Islet of Langerhans (tissue), 1 donor: ENCODE data around the gene SDCCAG8.

Experiments used
- FAIRE-seq: peaks from one replicate; lab custom pipeline; 2011; peaks lifted over from hg19 to GRCh38; lab: Jason Lieb, UNC

SDCCAG8 gene

DNA sequence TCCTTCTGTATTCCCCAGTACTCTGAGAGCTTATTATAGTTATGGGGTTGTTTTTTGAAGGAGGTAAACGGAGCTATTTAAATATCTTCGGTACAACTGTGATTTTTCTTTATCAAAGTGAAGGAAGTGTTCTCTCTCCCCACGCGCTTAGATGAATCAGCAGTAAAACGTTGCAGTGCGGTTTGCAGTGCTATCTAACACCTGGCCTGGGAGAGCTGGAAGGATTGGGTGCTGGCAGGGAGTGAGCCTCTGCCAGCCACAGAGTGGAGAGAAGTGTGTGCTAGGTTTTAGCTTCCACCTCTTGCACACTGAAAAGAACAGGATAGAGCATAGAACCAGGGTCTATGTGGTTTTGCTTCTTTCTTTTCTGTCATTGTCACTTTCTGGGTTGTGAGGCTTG is 165.9 kb downstream of the SDCCAG8 start:
- FAIRE-seq: no peak

DNA sequence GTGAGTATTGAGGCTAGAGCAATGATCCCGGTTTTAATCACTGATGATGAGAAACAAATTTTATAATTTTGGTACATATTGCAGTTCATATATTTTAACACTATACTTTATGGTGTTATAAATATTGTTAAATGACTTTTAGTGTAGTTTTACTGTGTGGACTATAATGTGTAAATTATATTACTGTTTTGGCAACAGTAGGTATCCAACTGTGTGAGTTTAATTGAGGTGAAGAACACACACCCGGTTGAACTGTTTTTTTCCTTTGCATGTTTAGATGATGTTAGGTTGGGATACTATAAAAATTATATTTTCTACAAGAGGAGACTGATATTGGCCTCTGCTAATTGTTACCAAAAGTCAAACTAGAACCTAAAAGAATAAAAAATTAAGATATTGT is 166.5 kb downstream of the SDCCAG8 start:
- peak; percentile 75 for FAIRE-seq

DNA sequence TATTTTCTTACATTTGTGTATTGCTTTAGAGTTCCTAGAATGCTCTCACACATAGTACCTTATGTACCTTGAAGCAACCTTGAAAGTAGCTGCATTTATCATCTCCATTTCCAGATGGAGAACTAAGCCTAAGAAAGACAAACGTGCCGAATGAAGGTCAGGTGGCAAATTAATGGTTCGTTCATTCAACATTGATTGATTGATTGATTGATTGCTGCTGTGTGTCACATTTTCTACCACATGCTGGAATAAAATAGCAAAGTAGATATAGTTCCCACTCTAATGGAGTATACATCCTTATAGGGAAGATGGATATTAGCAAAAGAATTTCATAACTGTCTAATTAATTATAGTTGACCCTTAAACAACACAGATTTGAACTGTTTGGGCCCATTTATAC is 172.2 kb downstream of the SDCCAG8 start:
- FAIRE-seq: no peak

DNA sequence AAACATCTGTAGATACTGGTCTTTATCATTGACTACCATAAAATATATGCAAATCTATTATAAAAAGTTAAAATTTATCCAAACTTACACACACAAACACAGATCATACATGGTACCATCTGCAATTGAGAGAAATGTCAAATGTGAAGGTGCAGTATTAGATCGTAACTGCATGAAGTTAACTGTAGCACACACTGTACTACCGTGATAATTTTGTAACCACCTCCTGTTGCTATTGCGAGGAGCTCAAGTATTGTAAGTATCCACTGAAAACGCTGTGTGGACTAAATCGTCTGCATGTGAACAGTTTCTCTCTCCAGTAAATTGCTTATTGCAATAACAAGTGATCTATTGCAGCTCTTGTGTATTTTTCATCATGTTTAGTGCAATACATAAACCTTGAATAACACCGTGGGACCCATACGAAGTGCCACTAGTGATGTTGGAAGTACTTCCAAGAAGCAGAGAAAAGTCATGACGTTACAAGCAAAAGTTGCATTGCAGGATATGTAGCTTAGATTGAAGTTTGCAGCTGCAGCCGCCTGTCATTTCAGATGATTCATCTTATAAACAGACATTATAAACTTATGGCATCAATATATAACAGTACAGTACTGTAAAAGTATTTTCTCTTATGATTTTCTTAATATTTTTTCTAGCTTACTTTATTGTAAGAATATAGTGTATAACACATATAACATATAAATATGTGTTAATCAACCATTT is 172.9 kb downstream of the SDCCAG8 start:
- no peak for FAIRE-seq

DNA sequence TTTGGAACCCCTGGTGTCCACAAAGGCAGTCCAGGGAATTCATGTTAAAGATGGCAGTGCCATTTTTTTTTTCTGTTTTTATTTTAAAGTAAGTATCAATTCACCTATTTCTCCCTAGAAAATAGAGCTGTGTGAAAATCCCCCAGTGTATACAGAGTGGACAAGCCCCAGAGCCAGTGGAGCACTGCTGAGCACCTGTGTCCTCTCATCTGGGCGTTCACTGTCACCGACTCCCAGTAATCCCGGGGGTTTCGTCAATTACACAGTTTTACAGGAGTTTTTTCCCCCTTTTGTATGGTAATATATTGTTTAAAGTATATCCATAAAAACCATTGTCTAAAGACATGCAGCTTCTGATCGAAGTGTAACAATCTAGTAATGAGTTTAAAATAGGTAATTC is 175.8 kb downstream of the SDCCAG8 start:
- FAIRE-seq: no peak

DNA sequence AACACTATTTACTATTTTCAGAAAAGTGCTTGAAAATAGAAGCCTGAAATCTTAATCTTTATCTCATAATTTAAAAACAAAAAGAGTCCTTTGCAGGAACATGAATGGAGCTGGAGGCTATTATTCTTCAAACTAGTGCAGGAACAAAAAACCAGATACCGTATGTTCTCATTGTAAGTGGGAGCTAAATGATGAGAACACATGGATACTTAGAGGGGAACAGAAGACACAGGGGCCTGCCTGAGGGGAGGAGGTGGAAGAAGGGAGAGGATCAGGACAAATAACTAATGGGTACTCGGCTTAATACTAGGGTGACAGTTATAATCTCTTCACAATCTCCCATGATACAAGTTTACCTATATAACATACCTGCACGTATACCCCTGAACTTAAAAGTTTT is 176.3 kb downstream of the SDCCAG8 start:
- no peak for FAIRE-seq

DNA sequence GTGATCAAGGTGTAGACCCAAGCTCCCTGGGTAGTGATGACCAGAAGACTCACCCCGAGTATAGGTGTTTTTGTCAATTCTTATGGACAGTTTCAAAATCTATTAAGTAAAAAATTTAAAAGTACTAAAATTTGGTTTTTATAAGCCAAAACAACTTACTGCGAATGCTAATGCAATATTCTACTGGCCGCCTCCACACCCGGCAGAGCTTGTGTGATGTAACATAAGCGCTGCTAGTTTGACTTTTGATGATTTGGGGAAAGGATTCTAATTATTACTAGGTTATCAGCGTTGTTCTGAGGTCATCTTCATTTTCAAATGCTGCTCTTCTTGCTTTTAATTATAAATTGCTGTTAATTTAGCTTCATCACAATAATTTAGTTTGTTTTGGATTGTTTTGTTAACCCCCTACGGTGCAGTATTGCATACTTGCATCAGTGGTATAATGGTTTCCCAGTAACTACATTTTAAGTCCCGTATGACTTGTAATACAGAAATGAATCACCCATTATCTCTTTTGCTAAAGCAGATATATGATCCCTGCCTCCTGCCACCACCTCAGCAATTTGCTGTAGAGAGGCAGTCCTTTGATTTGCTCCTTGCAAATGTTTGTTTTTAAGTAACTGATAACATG is 178.0 kb downstream of the SDCCAG8 start:
- FAIRE-seq: no peak

DNA sequence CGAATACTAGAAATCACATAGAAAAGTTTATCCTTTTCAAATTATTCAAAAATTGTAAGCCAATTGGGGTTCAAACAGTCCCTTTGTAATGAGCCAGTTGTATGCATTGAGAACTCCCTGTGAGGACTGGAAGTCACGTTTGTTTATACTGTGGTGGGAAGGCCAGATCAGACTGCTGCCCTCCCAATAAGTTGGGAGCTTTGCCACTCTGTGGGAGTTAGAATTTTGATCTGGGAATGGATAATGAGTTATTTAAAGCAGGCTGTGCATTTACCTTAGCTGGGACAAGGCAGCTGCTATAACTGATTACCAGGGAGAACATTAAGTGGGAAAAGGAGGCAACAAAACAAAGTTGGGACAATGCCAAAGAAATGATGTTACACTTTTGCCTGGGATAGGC is 178.8 kb downstream of the SDCCAG8 start:
- FAIRE-seq: no peak

DNA sequence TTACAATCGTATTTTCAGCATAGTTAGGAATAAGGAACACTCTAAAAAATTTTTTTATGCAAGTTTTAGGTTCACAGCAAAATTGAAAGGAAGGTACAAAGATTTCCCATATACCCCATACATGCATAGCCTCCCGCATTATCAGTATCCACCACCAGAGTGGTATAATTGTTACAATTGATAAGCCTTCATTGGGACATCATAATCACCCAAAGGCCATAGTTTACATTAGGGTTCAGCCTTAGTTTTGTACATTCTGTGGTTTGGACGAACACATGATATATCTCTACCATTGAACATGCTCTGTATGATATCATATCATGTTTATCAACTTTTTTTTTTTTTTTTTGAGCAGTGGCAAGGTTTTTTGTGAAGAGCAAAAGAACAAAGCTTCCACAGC is 180.0 kb downstream of the SDCCAG8 start:
- FAIRE-seq: no peak

DNA sequence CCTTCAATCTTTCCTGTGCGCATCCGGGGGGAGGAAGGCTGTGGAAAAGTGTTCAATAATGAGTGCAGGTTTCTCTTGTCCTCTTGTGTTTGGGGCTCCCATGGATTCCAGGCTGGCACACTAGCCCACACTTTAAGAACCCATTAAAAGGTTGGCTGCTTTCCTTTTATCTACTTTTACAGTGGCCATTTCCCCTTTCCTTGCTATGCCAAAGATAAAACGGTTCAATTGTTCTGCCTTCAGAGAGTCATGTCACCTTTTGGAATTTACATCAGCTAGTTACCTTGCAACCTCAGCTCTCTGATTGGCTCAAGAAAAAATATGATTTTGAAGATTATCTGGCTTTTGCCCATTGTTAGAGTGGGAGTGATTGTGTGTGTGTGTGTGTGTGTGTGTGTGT is 182.3 kb downstream of the SDCCAG8 start:
- FAIRE-seq: no peak

DNA sequence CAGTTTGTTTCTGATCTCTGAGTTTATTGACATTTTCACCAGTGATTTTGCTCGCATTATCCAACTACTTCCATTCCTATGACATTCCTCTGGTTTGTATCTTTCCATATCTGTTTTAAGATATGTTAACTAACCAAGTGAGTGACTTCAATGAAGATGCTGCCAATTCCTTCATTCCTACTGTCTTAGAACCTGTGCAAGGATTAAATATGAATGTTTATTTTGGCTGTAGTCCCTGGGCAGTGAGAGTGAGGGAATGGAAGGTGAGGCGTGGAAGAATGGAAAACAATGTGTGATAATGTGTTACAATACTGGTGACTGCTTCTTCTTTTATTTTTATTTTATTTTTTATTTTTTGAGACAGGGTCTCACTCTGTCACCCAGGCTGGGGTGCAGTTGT is 183.0 kb downstream of the SDCCAG8 start:
- no peak for FAIRE-seq

DNA sequence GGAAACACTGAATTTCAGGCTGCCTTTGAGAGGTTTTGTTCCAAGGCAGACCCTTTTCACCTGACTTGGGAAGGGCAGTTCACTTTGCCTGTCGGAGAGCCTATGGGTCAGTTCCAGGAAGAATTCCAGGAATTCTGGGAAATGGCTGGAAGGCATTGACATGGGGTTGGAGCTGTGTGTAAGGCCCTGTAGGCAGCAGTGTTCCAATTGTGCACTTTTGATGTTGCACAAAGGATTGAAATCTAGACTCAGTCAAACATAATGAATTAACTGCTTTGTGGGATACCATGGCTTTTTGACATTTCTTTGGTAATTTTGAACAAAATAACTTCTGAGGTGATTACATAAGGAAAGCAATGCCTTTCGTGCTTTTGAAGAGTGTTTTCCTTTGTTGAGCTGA is 184.6 kb downstream of the SDCCAG8 start:
- FAIRE-seq: no peak

DNA sequence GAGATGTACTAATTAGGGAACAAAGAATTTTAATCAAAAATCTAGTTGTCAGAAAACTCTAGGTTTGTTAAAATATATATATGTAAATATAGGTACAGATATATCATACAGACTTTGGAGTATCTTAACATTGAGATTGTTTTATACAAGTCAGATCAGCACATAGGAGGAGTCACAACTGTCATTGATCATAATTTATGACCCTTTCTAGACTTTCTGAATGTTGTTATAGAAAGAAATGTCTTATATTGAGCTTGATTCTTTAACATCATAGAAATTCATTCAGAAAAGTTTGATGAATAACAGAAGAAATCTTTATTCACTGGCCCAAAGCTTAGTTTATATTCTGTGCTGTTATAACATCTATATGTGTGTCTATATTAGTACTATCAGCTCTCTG is 185.8 kb downstream of the SDCCAG8 start:
- FAIRE-seq: no peak

DNA sequence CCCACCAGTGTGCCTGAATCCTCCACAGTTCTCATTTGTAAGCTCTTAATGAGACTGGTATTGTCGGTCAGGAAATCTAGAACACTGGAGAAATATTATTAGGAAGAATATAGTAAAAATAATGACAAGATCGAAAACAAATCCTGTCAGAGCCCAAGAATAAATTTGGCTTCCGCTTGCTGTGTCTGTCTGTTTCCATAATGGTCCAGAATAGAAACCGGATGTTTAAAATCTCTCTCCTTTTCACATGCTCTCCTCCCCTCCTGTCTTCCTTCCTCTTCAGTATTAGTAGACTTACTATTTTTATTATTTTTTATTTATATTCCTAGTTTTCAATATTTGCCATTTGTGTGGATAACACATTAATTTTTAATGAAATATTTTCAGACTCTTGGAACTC is 187.7 kb downstream of the SDCCAG8 start:
- FAIRE-seq: no peak

DNA sequence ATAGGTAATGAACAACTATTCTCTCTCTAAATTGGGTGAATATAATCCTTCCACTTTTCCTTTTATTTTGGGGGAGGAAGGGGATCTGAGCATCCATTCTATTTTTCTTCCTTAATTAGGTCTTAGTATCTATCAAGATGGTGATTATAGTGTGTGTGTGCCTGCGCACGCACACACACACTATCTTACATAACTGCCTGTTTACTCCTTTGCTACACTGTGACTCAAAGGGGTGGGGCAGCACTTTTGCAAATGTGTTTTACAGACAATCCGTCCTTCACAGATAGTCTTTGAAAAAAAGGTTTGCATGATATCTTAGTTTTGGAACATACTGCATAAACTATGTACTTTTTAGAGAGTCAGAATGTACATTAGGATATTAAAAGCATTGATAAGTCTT is 191.5 kb downstream of the SDCCAG8 start:
- no peak for FAIRE-seq

DNA sequence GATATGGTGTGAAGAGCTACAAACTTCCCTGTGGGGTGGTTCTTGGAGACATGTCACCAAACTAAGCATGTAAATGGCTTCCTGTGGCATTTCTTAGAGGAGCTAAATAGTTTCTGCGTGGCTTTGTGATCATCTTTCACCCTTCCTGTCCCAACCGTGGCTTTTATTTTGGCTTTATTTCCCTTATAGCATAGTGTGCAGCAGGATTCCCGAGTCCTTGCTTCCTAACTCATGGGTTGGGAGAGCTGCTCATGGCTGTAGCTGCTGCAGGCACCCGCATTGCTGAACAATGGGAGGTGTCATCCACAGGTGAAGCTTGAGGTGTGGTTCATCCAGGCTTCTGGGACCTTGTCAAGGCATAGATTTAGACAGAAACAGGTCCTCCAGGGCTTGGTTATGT is 192.0 kb downstream of the SDCCAG8 start:
- FAIRE-seq: no peak

DNA sequence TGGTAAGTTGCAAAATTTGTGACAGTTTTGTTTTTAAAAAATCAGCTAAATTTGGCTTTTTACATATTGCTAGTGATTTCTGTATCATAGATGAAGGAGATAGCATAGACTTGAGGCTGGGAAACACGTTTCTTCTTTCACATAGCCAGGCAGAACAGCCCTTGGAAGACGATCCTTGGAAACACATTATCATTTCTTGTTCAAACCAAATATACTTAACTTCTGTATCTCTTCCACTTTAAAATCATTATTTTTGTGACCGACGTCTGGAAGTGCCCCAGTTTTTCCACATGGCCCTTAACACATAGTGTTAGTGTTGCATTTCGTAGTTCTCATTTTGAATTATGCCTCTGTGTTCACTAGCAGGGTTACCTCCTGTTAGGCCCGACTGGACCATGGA is 193.5 kb downstream of the SDCCAG8 start:
- no peak for FAIRE-seq

DNA sequence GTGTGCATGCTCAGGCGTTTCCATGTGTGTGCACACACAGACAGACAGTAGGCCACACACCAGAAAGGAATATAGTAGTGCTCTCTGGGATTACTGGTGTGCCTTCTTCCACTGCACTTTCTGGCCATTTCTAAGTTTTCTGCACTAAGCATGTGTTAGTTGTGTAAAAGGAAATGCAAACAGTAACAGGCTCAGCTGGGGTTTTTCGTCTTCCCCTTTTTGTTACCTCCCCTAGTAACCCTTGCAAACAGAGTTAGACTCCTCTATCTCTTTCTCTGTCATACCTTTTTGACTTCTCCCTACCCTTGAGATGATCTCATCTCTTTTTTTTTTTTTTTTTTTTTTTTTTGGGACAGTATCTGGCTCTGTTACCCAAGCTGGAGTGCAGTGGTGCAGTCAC is 196.3 kb downstream of the SDCCAG8 start:
- FAIRE-seq: no peak

DNA sequence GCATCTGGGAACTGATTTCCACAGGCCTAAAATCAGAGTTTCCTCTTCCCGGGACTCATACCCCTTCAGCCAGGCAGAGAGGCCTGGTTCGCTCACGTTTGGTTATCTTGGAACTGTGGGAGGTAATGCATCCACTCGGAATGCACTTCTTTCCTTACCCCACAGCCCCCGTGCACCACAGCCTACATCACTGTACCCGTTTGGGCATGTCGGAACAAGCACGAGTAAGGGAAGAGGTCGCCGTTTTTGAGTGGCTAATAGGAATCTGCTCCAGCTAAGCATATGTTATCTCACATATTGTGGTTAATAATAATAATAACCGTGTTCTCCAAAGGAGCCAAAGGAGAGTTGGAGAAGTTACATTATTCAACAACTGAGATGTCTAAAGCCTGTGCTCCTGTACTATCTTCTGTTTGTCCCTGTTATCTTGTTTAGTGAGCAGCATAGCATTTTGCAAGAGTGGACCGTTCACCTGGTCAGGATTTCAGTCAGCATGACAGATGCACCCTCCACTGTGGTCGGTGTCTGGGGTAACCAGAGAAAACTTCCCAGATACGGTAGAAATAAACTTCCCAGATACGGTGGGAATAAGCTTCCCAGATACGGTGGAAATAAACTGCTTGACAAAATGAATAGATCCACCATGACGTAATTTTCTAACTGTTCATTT is 198.6 kb downstream of the SDCCAG8 start:
- no peak for FAIRE-seq

DNA sequence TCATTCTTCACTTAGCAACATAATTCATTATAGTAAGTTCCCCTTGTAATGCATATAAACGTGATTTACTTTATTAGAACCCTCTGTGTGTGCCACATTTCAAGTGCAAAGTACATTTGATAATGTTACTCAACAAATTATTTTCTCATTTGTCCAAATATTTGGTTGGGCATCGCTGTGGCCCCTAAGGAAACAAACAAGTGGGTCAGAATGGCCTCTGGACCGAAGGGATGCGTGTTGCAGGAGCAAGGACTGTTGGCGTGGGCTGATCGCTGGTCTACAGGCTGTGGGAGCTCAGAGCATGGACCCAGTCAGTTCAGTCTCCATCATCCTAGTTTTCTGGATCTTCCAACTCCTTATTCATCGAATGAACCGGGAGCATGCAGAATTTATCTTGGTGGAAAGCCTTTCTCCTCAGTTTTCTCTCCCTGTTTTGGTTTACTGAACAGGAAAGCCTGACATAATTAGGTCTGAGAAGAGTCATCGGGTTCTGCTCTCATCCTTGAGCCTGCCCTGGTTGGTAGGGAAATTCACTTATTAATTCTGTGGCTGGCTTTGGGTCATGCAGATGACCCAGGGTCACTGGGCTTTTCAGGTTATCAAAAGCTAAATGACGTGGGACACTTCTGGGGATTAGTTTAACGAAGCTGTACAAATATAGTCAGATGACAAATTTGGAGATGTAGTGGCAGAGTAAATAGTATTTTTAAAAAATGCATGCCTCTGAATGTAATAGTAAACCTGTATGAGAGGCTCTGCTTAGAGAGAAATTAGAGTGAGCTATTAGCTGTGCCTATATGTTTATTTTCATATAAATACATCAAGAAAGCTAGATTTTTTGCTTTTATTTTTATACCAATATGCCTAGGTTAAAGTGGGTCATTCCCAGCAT is 200.2 kb downstream of the SDCCAG8 start:
- FAIRE-seq: no peak

DNA sequence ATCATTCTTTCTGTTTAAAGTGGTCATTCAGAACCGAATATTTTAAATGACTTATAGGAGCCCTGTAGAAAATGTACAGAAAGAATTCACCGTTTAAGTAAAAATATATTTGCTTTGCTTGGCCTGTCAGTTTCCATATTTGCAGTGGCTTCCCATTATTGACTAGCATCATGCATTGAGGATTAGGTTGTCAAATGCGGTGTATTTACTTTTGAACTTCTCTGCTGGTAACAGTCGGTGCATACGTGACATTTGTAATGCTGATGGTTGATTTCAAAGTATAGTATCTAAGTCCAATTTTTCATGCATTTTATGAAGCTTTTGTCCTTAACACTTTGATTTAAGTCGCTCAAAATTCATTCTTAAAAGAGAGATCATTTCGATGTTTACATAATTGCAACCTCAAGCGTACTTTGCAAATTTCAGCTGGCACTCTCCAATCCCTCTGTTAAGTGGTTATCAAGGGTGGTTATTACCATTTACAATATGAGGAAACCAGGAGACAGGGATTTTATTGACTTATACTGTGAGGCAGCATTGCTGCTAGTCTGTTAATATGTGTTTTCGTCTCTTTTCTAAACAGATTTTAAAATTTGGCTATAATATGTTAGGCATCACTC is 201.6 kb downstream of the SDCCAG8 start:
- no peak for FAIRE-seq

DNA sequence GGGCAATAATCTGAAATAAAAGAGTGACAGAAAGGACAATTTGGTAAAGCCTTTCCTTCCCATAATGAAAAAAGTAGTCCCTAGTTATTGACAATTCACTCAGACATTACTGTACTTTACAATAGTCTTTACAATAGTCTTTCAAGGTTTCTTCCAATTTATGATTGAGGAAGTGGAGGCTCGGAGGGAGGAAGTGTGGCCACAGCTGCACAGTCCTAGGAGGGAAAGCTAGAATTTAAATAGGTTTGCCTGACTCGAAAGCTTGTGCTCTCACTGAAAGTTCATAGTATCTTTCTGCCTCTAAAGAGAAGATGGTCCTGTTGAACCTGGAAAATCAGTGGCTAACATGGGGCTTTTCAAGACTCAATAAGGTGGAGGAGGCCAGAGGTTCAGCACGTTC is 203.2 kb downstream of the SDCCAG8 start:
- no peak for FAIRE-seq
